Right renal pelvis (tissue), 4 donors: ENCODE results near the gene MTHFD1. TPM values are rescaled to one million over a fixed set of nuclear protein-coding genes. Genes with fewer than 3 reads are reported as not detected.

Experiments
- DNase-seq, 4 donors: peaks; one replicate each; pipeline ENCODE4 v3.0.0-alpha.2; 2013; ENCODE audit warnings: low read depth in 4 of 4, low spot score in 3 of 4, missing footprints in 1 of 4
- polyA plus RNA-seq, 4 donors: library from polyadenylated mRNA; unstranded; fragments of 120-200 nt; gene quantifications; one replicate each; pipeline ENCODE4 v1.2.1, GENCODE V29; 2013; ENCODE audit not compliant: insufficient read length in 4 of 4

The MTHFD1 gene
- polyA plus RNA-seq, 4 donors = 73.8 to 89.5 (median 88.3) TPM

- DNase-seq = no peak
Measured at GRCh38 chr14:64478634-64479250, 90.6 kb downstream of the MTHFD1 start.

GRCh38 chr14:64488590-64489099 is 100.5 kb downstream of the MTHFD1 start:
- no peak for DNase-seq

GRCh38 chr14:64491637-64492036 is 103.5 kb downstream of the MTHFD1 start:
- DNase-seq = no peak

GRCh38 chr14:64493455-64493854 is 105.3 kb downstream of the MTHFD1 start:
- DNase-seq = no peak

- DNase-seq = no peak
Measured at GRCh38 chr14:64495252-64495651, 107.1 kb downstream of the MTHFD1 start.

GRCh38 chr14:64496764-64497163 is 108.6 kb downstream of the MTHFD1 start:
- DNase-seq = no peak

GRCh38 chr14:64500088-64500487 is 111.9 kb downstream of the MTHFD1 start:
- DNase-seq = no peak

GRCh38 chr14:64501411-64502171 is 113.4 kb downstream of the MTHFD1 start:
- peak in 1 of 4 donors; percentile 40 for DNase-seq

- DNase-seq = peak in 1 of 4 donors; percentile 3
Measured at GRCh38 chr14:64502456-64502855, 114.3 kb downstream of the MTHFD1 start.

GRCh38 chr14:64502887-64503433 is 114.8 kb downstream of the MTHFD1 start:
- DNase-seq = peak in 1 of 4 donors; percentile 17

- DNase-seq = peak; percentile 74 to 83 (median 79)
Measured at GRCh38 chr14:64503434-64504309, 115.5 kb downstream of the MTHFD1 start, which contains the start of gene ZBTB25. Gene ZBTB25, minus strand, starts transcription at chr14:64503838. Its CDS starts 13,305 bp downstream, at chr14:64490533.

GRCh38 chr14:64504310-64504896 is 116.2 kb downstream of the MTHFD1 start, which contains the start of gene ZBTB1:
Gene ZBTB1, plus strand, starts transcription at chr14:64504770. Its CDS starts 16,735 bp downstream, at chr14:64521505.
- peak in 3 of 4 donors; percentile 53 to 74 (median 57) for DNase-seq

GRCh38 chr14:64504897-64505794 is 117.0 kb downstream of the MTHFD1 start:
- DNase-seq = peak; percentile 81 to 89 (median 86)

GRCh38 chr14:64506721-64507120 is 118.6 kb downstream of the MTHFD1 start:
- DNase-seq = no peak

GRCh38 chr14:64507376-64508156 is 119.4 kb downstream of the MTHFD1 start:
- DNase-seq = no peak

GRCh38 chr14:64508215-64508776 is 120.1 kb downstream of the MTHFD1 start:
- DNase-seq = no peak

GRCh38 chr14:64509036-64509435 is 120.9 kb downstream of the MTHFD1 start:
- no peak for DNase-seq
